ENCODE data around the gene SARDH.

The SARDH gene

GRCh38 chr9:133703591-133704399, 34.4 kb downstream of the SARDH start:
- DNase-seq (ENCODE audit: low read depth): no peak

- DNase-seq (ENCODE audit: low read depth): no peak
These were observed 35.2 kb downstream of the SARDH start for GRCh38 chr9:133702798-133703590.

- DNase-seq (ENCODE audit: low read depth): no peak
These were observed 36.0 kb downstream of the SARDH start for GRCh38 chr9:133701981-133702797.

DNA sequence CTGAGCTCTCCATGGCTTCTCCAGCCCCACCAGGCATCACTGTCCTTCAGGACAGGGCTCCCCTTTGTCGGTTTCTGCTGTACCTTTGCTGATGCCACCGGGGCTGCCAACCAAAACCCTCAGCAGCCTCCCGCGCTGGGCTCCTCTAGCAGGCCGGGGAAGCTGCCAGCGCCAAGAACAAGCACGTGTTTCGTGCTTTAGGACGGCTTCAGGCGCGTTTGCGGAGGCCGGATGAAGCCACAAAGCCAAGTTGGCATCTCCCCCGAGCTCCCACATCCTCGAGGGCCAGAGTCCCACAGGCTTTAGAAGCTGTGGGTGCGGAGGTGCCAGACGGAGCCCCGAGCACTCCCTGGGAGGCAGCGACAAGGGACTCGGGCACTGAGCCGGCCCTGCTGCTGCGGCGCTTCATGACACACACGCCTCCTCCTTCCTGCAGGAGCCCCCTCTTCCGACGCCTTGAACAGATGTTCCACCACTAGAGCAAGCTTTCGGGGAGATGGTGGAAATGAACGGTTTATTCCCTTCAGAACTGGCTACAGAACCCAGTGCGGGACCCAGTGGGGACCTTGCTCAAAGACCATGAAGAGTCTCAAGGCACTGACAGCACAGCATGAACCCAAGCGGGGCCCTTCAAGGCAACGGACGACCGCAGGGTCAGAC, 36.7 kb downstream of the SARDH start:
- DNase-seq (ENCODE audit: low read depth): no peak

DNA sequence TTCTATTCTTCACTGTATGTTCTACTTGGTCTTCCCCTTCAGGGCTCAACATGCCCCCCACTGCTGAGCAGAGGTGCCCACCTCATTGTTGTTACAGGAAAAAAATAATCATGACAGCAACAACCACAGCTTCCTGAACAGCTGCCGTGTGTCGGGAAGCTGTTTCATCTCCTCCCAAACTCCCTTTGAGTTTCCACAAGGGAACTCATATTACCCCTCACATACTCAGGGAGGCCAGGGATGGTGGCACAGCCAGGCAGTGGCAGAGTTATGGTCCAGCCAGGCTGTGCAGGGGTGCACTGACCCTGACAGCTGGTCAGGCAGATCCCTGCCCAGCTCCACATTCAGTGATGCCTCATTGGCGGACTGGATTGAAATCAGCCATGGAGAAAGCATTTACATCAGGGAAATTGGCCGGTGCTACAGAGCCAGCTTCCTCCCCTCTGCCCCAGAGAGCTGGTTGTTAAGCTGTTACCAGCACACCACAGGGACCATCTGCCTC, 37.3 kb downstream of the SARDH start:
- no peak for DNase-seq (ENCODE audit: low read depth)

- no peak for DNase-seq (ENCODE audit: low read depth)
These were observed 38.6 kb downstream of the SARDH start for GRCh38 chr9:133699546-133699945.

- no peak for DNase-seq (ENCODE audit: low read depth)
These were observed 42.1 kb downstream of the SARDH start for GRCh38 chr9:133696071-133696472.

DNA sequence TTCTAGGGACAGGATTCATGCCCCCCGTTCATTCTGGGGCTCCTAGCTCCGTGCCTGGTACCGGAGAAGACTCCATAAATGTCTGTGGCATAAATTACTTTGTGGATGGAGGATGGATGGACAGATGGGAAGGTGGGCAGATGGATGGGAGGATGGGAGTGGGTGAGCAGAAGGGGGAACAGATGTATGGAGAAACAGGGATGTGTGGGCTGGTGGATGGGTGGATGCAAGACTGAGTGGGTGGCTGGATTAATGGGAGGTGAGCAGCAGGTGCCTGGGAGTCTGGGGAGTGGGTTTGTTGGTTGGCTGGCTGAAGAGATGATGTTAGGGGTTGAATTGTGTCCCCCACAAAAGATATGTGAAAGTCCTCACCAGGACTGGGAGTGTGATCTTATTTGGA, 43.5 kb downstream of the SARDH start:
- no peak for DNase-seq (ENCODE audit: low read depth)

DNA sequence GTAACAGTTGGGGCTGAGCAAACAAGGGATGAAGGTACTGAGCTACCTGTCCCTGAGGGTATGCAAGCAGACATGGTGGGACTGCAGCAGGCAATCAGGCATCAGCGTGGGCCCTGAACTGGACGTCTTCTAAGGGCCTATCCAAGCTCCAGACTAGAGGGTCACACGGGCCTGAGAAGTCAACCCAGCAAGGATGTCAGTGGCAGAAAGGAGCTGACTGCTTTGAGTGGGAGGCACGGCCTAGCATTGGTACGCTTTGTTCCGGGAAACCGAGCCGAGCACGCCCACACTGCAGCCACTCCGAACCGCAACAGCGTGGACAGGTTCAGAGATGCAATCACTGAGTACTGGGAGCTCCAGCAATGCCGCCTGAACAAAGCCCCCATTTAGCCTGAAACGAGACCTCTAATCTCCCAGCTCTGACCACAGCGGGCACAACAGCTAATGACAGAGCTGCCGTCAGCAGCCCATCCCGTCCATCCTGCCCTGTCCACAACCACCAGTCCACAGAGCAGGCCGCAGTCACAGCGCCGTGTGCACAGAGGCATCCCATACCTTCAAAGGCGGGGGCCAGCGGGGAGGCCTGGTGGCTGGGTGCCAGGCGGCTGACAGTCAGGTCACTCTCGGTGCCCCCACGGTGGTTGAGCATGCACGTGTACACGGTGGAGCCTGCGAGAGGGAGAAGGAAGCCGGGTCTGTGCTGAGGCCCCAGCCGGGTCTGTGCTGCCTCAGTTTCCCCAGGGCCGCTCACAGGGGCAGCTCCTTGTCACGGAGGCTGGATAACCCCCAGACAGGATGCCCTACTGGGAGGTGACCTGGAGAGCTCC, 44.2 kb downstream of the SARDH start:
- no peak for DNase-seq (ENCODE audit: low read depth)

DNA sequence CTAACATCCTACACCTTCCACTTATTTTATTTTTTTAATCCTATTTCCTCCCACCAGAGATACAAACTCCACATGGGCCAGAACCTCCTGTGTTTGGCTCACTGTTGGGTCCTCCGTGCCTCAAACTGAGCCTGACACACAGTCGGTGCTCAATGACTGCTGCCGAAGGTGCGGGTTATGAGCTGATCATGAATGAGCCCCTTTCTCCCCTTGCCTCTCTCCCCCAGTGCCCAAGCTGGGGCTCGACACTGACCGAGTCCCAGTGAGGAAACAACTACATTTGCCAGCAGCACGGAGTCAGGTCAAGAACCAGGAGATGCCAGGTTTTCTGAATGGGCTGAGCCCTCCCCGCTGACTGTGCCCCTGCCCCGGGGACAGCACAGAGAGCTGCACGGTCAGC, 45.0 kb downstream of the SARDH start:
- DNase-seq (ENCODE audit: low read depth): no peak

- DNase-seq (ENCODE audit: low read depth): no peak
These were observed 45.7 kb downstream of the SARDH start for GRCh38 chr9:133692364-133692985.

- no peak for DNase-seq (ENCODE audit: low read depth)
These were observed 46.4 kb downstream of the SARDH start for GRCh38 chr9:133691626-133692363.

GRCh38 chr9:133691191-133691590, 47.0 kb downstream of the SARDH start:
- no peak for DNase-seq (ENCODE audit: low read depth)

- no peak for DNase-seq (ENCODE audit: low read depth)
These were observed 48.0 kb downstream of the SARDH start for GRCh38 chr9:133690081-133690561.

GRCh38 chr9:133689151-133689763, 48.9 kb downstream of the SARDH start:
- DNase-seq (ENCODE audit: low read depth): no peak

- no peak for DNase-seq (ENCODE audit: low read depth)
These were observed 50.0 kb downstream of the SARDH start for GRCh38 chr9:133687856-133688761.

GRCh38 chr9:133686642-133687575, 51.2 kb downstream of the SARDH start:
- no peak for DNase-seq (ENCODE audit: low read depth)
